Stimulated activated CD4-positive, alpha-beta T cell treated with anti-CD3 and anti-CD28 coated beads, Interleukin-4, amount 100 ng/mL, for 48 hours (primary cell): Measurements from ENCODE around the gene ACOT11.

Experiments used
- DNase-seq, 2 donors: peaks; one replicate each; pipeline ENCODE4 v3.0.0-alpha.2; 2020; ENCODE audit warnings: low read depth in 2 of 2

ACOT11 gene

GRCh38 chr1:54537611-54538010 is 10.4 kb upstream of the ACOT11 start:
- DNase-seq: no peak

GRCh38 chr1:54538538-54538937 is 9.5 kb upstream of the ACOT11 start:
- no peak for DNase-seq

- no peak for DNase-seq
These were observed 7.3 kb upstream of the ACOT11 start for GRCh38 chr1:54540582-54541295.

DNA sequence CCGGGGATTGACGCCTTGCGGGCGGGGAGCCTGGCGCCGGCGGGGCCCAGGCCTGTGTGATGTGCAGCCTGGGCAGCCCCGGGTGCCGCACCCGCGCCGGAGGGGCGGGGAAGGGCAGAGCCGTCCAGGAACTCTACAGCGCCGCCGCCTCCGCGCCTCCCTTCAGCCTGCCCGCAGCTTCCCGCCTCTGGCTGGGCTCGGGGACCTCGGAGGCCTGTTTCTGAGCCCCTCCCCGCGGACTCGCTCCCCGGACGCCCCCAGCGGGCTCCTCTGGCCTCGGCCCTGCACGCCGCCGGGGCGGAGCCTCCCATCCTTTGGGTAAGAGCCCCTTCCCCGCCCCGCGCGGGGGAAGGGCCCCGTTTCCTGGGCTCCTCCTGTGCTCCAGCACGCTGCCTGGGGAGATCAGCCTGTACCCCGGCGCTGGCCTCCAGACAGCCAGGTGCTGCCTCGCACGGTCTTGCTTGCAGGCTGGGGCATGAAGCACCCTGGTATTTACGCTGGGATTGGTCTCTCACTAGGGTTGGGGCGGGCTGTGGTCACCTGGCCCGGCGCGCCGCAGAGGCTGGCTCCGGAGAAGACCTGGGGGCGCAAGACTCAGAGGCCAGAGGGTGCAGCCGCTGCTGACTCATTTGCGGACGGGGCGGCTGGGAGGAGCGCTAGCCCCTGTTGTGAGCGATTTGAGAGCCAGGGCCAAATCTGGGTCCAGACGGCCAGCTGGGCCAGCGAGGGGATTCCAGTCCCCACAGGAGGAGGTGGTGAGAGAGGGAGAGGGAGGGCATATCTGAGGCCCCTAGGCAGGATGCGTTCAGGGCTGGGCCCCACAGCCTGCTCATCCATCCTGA is 5.7 kb upstream of the ACOT11 start:
- DNase-seq: peak; percentile 38 to 61

DNA sequence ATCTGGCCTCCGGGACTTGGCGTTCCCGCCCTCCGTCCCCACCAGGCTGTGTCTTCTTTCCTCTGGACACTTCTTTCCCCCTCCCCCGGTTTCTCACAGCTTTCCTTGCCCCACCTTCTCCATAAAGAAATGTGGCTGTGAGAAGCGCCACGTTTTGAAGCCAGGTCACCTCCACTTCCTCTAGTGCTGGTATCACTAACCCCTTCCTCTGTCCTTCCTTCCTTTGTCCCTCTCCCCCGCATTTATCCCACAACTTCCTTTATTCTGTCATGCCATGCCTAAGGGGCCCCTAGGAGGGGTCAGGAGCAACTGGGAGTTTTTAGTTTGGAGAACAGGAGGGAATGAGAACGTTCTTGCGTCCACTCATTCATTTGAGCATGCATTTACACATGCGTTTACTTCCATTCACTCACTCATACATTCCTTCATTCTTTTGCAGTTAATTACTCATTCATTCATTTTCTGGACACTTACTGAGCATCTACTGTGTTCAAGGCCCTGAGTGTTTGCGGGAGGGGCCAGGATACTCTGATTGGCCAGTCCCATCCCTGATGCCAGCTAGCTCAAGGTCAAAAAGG is 5.0 kb upstream of the ACOT11 start:
- DNase-seq: no peak

- DNase-seq: no peak
These were observed 4.1 kb upstream of the ACOT11 start for GRCh38 chr1:54543729-54544496.

GRCh38 chr1:54545916-54546635 is 2.0 kb upstream of the ACOT11 start:
- DNase-seq: no peak

GRCh38 chr1:54546651-54547401 is 1.2 kb upstream of the ACOT11 start:
- DNase-seq: no peak

DNA sequence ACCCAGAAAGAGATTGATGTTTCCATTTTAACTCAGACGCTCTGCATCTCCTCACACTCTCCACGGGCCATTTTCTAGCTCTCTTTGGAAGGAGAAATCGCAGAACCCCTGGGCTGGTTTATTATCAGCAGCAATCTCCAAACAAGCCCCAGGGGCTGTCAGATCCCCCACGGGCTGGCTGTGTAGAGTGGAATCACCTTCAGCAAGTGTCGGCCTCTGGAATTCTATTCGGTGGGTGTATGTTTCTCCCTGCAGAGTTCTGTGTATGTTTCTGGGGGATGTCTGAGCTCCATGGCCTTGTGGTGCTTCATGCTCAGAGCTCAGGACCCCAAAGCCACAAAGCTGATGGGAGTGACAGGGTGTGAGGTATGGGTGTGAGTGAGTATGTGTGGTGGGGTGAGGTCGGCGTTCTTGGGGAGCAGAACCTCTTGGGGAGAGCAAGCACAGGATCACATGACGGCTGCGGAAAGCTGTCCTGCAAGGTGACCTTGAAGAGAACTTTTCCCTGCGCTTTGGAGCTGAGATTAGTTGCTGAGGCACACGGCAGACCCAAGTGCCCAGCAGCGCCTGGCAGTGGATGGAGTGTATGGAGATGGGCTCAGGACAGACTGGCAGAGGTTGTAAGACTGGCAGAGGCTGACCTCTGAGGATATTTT is 489 bp downstream of the ACOT11 start:
- DNase-seq: no peak

DNA sequence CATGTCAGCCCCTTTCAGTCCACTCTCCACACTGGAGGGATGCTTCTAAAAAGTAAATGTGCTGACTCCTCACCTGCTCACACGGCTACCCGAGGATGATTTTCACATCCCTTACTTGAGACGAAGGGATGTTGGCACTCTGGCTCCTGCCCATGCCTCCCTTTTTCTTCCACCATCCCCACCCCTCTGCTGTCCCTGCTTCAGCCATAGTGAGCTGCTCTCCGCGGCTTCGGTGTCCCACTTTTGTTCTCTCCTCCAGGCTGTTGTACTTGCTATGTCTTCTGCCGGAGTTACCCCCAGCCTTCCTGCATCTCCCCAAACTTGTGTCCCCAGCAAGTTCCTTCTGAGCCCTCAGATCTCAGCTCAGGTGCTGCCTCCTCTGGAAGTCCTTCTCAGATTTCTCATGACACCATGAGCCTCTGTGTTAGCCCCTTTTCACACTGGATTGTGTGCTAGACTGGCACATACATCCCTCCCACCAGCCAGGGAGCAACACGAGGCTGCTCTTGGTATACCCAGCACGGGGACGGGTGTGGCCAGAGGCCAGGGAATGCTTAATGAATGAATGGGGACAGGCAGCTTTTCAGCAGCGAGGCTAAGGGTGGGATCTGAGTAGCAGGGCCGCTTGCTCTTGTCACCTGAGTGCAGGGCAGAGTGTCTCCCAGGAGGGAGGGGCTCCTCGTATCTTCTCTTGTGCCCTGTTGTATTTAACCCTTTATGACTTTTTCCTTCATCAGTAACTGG is 1.3 kb downstream of the ACOT11 start:
- no peak for DNase-seq

DNA sequence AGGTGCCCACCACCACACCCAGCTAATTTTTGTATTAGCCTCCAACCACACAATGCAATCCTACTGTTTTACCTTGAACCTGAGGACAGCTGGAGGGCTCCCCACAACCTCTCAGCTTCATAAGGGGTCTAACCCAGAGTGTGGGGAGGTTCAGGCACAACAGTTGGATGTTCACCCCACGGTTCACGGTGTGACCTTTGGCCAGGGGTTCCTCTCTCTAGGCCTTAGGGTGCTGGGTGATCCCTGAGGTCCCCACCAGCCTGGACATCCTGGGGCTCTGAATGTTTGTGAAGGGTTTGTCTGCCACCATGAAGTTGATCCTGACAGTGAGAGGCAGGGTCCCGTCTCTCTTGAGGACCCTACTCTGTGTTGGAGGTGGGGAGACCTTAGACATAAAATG is 3.9 kb downstream of the ACOT11 start:
- no peak for DNase-seq

GRCh38 chr1:54553602-54554313 is 5.7 kb downstream of the ACOT11 start:
- DNase-seq: no peak

- DNase-seq: no peak
These were observed 8.1 kb downstream of the ACOT11 start for GRCh38 chr1:54556110-54556509.

- DNase-seq: no peak
These were observed 9.8 kb downstream of the ACOT11 start for GRCh38 chr1:54557671-54558355.

GRCh38 chr1:54558434-54559030 is 10.5 kb downstream of the ACOT11 start:
- no peak for DNase-seq

DNA sequence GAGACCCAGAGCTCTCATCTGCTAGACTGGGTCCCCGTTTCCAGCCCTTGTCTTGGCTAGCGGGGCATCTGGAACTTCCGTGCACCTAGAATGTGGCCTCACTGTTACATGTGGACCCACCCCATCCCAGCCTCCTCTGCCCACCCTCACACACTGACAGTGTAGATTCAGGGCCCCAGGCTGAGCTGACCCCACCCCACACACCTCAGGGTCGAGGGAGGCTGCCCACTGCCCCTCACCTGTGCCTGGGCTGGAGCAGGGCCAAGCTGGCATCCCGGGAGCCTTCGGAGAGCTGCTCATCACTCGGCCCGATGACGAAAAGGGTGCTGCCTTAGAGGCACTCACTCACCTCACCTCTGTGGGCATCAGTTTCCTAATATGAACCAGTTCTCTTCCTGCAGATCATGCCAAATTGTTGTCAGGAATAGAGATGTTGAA is 11.1 kb downstream of the ACOT11 start:
- DNase-seq: no peak

DNA sequence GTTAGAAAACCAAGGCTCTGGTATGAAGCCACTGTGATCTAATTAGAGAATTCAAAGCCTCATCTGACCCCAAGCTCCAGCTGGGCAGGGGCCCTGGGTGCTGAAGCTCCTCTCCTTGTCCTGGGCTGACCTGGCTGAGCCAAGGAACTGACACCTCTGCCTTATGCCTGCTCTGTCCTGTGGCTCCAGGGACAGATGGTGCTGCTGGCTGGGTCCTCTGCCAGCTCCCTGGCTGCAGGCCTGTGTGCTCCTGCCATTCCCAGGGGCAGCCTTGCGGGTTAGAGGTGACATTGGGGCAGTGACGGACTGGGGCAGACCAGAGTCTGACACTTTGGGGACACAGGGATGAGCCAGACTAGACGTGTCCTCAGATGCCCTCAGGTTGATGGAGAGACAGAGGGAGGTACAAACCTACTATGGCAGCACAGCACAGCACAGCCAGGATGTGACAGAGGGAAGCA is 11.8 kb downstream of the ACOT11 start:
- DNase-seq: no peak
